GM21360 (cell line): ENCODE results near the gene CLCN7.
"Not testable (repeated sequence)": the region's sequence is repeated elsewhere in the genome, so short reads cannot be mapped to it uniquely, and the experiment has no call there.

Experiments used
- ATAC-seq: cut with Tn5 transposase; IDR thresholded peaks from one replicate; pipeline ENCODE4 v1.9.1; 2021; ENCODE audit warnings: mild to moderate bottlenecking, moderate library complexity; ENCODE audit not compliant: unreplicated experiment

Gene CLCN7

GRCh38 chr16:1447965-1448364 lies 26.9 kb downstream of the CLCN7 start:
- no peak for ATAC-seq

GRCh38 chr16:1446296-1447080 lies 28.3 kb downstream of the CLCN7 start:
- no peak for ATAC-seq

GRCh38 chr16:1445518-1446203 lies 29.2 kb downstream of the CLCN7 start:
- ATAC-seq: no peak

- no peak for ATAC-seq
Measured at GRCh38 chr16:1444730-1445517, 29.9 kb downstream of the CLCN7 start.

- no peak for ATAC-seq
Measured at GRCh38 chr16:1443980-1444729, 30.7 kb downstream of the CLCN7 start, which contains the start of gene CCDC154. Gene CCDC154, minus strand, starts transcription at chr16:1444556. Its CDS starts 234 bp downstream, at chr16:1444322.

GRCh38 chr16:1443403-1443973 lies 31.3 kb downstream of the CLCN7 start:
- no peak for ATAC-seq

- ATAC-seq: no peak
Measured at GRCh38 chr16:1442697-1443096, 32.1 kb downstream of the CLCN7 start.

GRCh38 chr16:1441391-1441829 lies 33.4 kb downstream of the CLCN7 start:
- no peak for ATAC-seq

- ATAC-seq: not testable (repeated sequence)
Measured at GRCh38 chr16:1439699-1440074, 35.1 kb downstream of the CLCN7 start.

GRCh38 chr16:1439058-1439698 lies 35.6 kb downstream of the CLCN7 start:
- ATAC-seq: no peak

- ATAC-seq: no peak
Measured at GRCh38 chr16:1438229-1439057, 36.4 kb downstream of the CLCN7 start.

GRCh38 chr16:1437606-1438005 lies 37.2 kb downstream of the CLCN7 start:
- no peak for ATAC-seq

GRCh38 chr16:1436731-1437355 lies 38.0 kb downstream of the CLCN7 start:
- no peak for ATAC-seq

GRCh38 chr16:1435921-1436697 lies 38.7 kb downstream of the CLCN7 start:
- ATAC-seq: no peak

GRCh38 chr16:1434644-1435592 lies 39.9 kb downstream of the CLCN7 start:
- no peak for ATAC-seq

- no peak for ATAC-seq
Measured at GRCh38 chr16:1433756-1434155, 41.1 kb downstream of the CLCN7 start.

- ATAC-seq: no peak
Measured at GRCh38 chr16:1433263-1433560, 41.6 kb downstream of the CLCN7 start.
